Neural progenitor cell (in vitro differentiated cells): ENCODE measurements around the gene PZP. TPM values are rescaled to one million over a fixed set of nuclear protein-coding genes. Genes with fewer than 3 reads are reported as not detected.

Source experiments
- DNase-seq: peaks from one replicate; pipeline ENCODE4 v3.0.0-alpha.2; 2016; ENCODE audit warnings: low spot score
- H2AFZ ChIP-seq: fragments of 200-600 bp; sonication (generic); replicated peaks from 2 replicates; pipeline ENCODE4 v1.6.1; 2016; ENCODE audit warnings: antibody characterized with exemption
- H3F3A ChIP-seq: fragments of 200-600 bp; sonication (generic); 2 replicates; pipeline ENCODE4 v1.6.1; 2016; ENCODE audit warnings: antibody characterized with exemption, low read depth
- H3K27ac ChIP-seq: fragments of 200-600 bp; sonication (generic); 2 replicates; pipeline ENCODE4 v1.5.1; 2016; ENCODE audit warnings: mild to moderate bottlenecking
- H3K27me3 ChIP-seq: fragments of 200-600 bp; sonication (generic); 2 replicates; pipeline ENCODE4 v1.6.1; 2016; ENCODE audit warnings: mild to moderate bottlenecking, moderate library complexity
- H3K36me3 ChIP-seq: fragments of 200-600 bp; sonication (generic); 2 replicates; pipeline ENCODE4 v1.5.1; 2016
- H3K4me1 ChIP-seq: fragments of 200-600 bp; sonication (generic); 2 replicates; pipeline ENCODE4 v1.6.1; 2016; ENCODE audit warnings: mixed run types
- H3K4me2 ChIP-seq: fragments of 200-600 bp; sonication (generic); 2 replicates; pipeline ENCODE4 v1.6.1; 2016
- H3K4me3 ChIP-seq: fragments of 200-600 bp; sonication (generic); 2 replicates; pipeline ENCODE4 v1.5.1; 2016
- H3K79me2 ChIP-seq: fragments of 200-600 bp; sonication (generic); 2 replicates; pipeline ENCODE4 v1.6.1; 2016; ENCODE audit warnings: low read depth
- H3K9ac ChIP-seq: fragments of 200-600 bp; sonication (generic); 2 replicates; pipeline ENCODE4 v1.6.1; 2016
- H3K9me3 ChIP-seq: fragments of 200-600 bp; sonication (generic); 2 replicates; pipeline ENCODE4 v1.5.1; 2016; ENCODE audit warnings: low read depth
- H4K20me1 ChIP-seq: fragments of 200-600 bp; sonication (generic); 2 replicates; pipeline ENCODE4 v1.6.1; 2016; ENCODE audit warnings: low read depth
- H3K27ac Mint-ChIP-seq: 3 replicates; pipeline ENCODE4 v1.8.0; 2021; ENCODE audit warnings: mixed read lengths
- H3K27me3 Mint-ChIP-seq: 2 replicates; pipeline ENCODE4 v1.8.0; 2022; ENCODE audit warnings: low read depth, mild to moderate bottlenecking, inconsistent platforms, moderate library complexity, mixed read lengths; ENCODE audit not compliant: insufficient read depth
- H3K36me3 Mint-ChIP-seq: 3 replicates; pipeline ENCODE4 v1.8.0; 2021; ENCODE audit warnings: mixed read lengths
- H3K4me1 Mint-ChIP-seq: 3 replicates; pipeline ENCODE4 v1.8.0; 2021; ENCODE audit warnings: mixed read lengths
- H3K4me3 Mint-ChIP-seq: 3 replicates; pipeline ENCODE4 v1.8.0; 2021; ENCODE audit warnings: mild to moderate bottlenecking, moderate library complexity, mixed read lengths
- H3K9me3 Mint-ChIP-seq: 3 replicates; pipeline ENCODE4 v1.8.0; 2020; ENCODE audit warnings: mixed read lengths
- CTCF ChIP-seq: fragments of 200-600 bp; sonication (generic); IDR thresholded peaks from 2 replicates; pipeline ENCODE4 v1.5.1; 2017; ENCODE audit warnings: antibody characterized with exemption, mild to moderate bottlenecking
- EZH2 ChIP-seq: fragments of 200-600 bp; sonication (generic); IDR thresholded peaks from 2 replicates; pipeline ENCODE4 v1.6.1; 2017; ENCODE audit warnings: antibody characterized with exemption, mild to moderate bottlenecking, moderate library complexity
- EZH2phosphoT487 ChIP-seq: fragments of 200-600 bp; sonication (generic); IDR thresholded peaks from 2 replicates; pipeline ENCODE4 v1.6.1; 2017; ENCODE audit warnings: antibody characterized with exemption
- total RNA-seq: library from RNA; depleted of rRNA; stranded (reverse); fragments of >200 nt; gene quantifications from 2 replicates; pipeline ENCODE4 v1.2.3, GENCODE V29; 2015; ENCODE audit warnings: low replicate concordance

Gene PZP
- total RNA-seq, 1 donor from 2014 or later = not detected

DNA sequence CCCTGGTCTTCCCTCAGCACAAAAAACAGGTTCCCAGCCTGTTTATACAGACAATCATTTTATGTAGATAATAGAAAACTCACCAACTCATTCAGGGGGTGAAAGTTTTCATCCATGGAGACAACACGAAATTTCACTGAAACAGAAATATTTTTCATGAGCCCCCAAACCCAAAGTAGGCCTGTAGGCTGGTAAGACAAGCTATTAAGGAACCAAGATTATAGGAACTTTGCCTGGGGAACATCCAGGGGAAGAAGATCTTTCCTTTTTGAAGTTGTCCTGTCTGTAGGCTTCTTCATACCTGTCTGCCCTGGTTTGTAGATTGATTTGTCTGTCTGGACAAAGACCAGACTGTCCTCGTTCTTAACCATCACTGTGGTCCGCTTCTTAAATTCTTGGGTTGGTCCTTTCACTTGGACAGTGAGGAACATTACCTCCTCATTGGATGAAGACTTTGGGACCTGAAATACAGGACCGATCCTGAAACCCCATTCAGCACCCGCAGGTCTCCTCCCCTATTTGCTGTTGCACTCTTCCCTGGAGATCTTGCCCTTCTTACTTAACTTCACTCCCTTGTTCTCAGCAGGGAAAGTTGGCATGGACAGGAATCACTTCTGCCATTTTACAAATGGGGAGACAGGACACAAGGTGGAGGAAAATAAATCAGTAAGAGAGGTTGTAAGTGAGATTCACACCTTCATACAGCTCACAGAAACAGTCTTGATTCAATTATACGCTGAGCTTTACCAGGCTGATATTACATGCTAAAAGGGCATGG lies 95.9 kb downstream of the PZP start:
- Mint-ChIP-seq H3K27me3 (no peaks in the 10 kb centered on the region), H3K4me3 (no peak overlapping the region), H3K36me3 (peaks cover 1% of the 10 kb centered on the region), H3K27ac (no peak overlapping the region), H3K4me1 (peaks cover 18% of the 10 kb centered on the region), H3K9me3 (no peaks in the 10 kb centered on the region)
- Histone ChIP-seq H3K9me3 (no peaks in the 10 kb centered on the region), H3K9ac (no peak overlapping the region), H2AFZ (no peak overlapping the region), H3K4me2 (no peak overlapping the region), H3K4me1 (no peaks in the 10 kb centered on the region), H3K36me3 (no peaks in the 10 kb centered on the region), H3K79me2 (no peaks in the 10 kb centered on the region), H3K4me3 (no peak overlapping the region), H4K20me1 (no peaks in the 10 kb centered on the region), H3F3A (no peaks in the 10 kb centered on the region), H3K27me3 (no peaks in the 10 kb centered on the region), H3K27ac (no peak overlapping the region)
- TF ChIP-seq EZH2 (no peak), EZH2phosphoT487 (no peak), CTCF (no peak)
- no peak for DNase-seq

- TF ChIP-seq CTCF (no peak), EZH2 (no peak), EZH2phosphoT487 (no peak)
- Mint-ChIP-seq H3K36me3 (peaks cover 1% of the 10 kb centered on the region), H3K9me3 (no peaks in the 10 kb centered on the region), H3K4me1 (peaks cover 13% of the 10 kb centered on the region), H3K27me3 (no peaks in the 10 kb centered on the region), H3K27ac (no peak overlapping the region), H3K4me3 (no peak overlapping the region)
- H3K27ac ChIP-seq = no peak overlapping the region
- no peaks in the 10 kb centered on the region for H3K36me3 ChIP-seq
- H4K20me1 ChIP-seq = no peaks in the 10 kb centered on the region
- no peaks in the 10 kb centered on the region for H3K9me3 ChIP-seq
- H3K9ac ChIP-seq = no peak overlapping the region
- no peaks in the 10 kb centered on the region for H3K79me2 ChIP-seq
- H3K4me3 ChIP-seq = no peak overlapping the region
- no peak overlapping the region for H3K4me2 ChIP-seq
- H3K27me3 ChIP-seq = no peaks in the 10 kb centered on the region
- H2AFZ ChIP-seq = no peak overlapping the region
- DNase-seq = no peak
- H3K4me1 ChIP-seq = no peaks in the 10 kb centered on the region
- no peaks in the 10 kb centered on the region for H3F3A ChIP-seq
Measured at GRCh38 chr12:9111525-9111924, 96.7 kb downstream of the PZP start.

DNA sequence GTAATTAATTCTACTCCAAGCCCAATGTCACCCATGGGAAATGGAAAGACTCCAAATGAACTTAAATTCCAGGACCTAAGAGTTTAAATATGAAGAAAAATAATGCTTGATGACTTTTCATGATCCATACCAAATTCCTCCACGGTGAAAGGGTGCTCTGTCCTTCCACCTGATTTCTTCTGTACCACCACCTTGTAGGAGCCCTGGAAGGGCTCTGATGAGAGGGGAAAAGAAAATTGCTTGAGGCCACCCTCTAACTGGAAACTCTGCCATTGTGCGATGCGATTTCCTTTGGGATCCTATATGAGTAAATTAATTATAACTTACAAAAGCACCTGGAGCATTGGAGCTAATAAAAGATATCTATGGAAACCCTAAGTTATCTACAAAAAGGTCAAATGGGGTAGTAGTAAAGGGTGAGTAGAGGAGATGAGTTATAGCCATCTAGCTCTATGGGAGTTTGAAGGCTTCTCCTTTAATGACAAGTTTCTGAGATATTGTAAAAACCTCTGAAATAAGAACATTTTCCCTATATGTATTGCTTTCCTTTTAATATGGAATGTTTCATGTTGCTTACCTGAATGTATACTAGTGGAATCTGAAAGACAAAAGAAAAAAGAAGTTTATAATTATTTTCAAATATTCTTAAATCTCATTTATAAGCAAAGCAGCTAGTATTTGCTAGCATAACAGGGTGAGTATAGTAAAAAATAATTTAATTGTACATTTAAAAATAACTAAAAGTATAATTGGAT lies 98.3 kb downstream of the PZP start:
- Histone ChIP-seq H3K4me3 (no peak overlapping the region), H3K79me2 (no peaks in the 10 kb centered on the region), H3K4me1 (no peaks in the 10 kb centered on the region), H3K36me3 (no peaks in the 10 kb centered on the region), H4K20me1 (no peaks in the 10 kb centered on the region), H3K27ac (no peak overlapping the region), H3F3A (no peaks in the 10 kb centered on the region), H2AFZ (no peak overlapping the region), H3K9me3 (no peaks in the 10 kb centered on the region), H3K27me3 (no peaks in the 10 kb centered on the region), H3K4me2 (no peak overlapping the region), H3K9ac (no peak overlapping the region)
- Mint-ChIP-seq H3K36me3 (peaks cover 2% of the 10 kb centered on the region), H3K27me3 (no peaks in the 10 kb centered on the region), H3K4me3 (no peak overlapping the region), H3K4me1 (no peaks in the 10 kb centered on the region), H3K9me3 (no peaks in the 10 kb centered on the region), H3K27ac (no peak overlapping the region)
- DNase-seq = no peak
- no peak for TF ChIP-seq EZH2phosphoT487
- no peak for TF ChIP-seq EZH2

GRCh38 chr12:9109213-9109522 lies 99.0 kb downstream of the PZP start:
- no peak for TF ChIP-seq EZH2phosphoT487
- H3K79me2 ChIP-seq = no peaks in the 10 kb centered on the region

More at GRCh38 chr12:9109213-9109522, 99.0 kb downstream of the PZP start:
- H3K9me3 ChIP-seq = no peaks in the 10 kb centered on the region
- H4K20me1 ChIP-seq = no peaks in the 10 kb centered on the region
- no peak for DNase-seq
- H3K4me2 ChIP-seq = no peak overlapping the region
- no peak overlapping the region for H3K27ac ChIP-seq
- H3K27me3 ChIP-seq = no peaks in the 10 kb centered on the region
- H3K4me3 ChIP-seq = no peak overlapping the region
- no peak overlapping the region for H3K9ac ChIP-seq
- H2AFZ ChIP-seq = no peak overlapping the region
- H3F3A ChIP-seq = no peaks in the 10 kb centered on the region
- no peaks in the 10 kb centered on the region for H3K36me3 ChIP-seq
- Mint-ChIP-seq H3K27ac (no peak overlapping the region), H3K9me3 (no peaks in the 10 kb centered on the region), H3K27me3 (no peaks in the 10 kb centered on the region), H3K4me1 (no peaks in the 10 kb centered on the region), H3K36me3 (peaks cover 2% of the 10 kb centered on the region), H3K4me3 (no peak overlapping the region)
- H3K4me1 ChIP-seq = no peaks in the 10 kb centered on the region
